22Rv1 (cell line): ENCODE data around the gene SYNJ2.
A peak's percentile ranks its signal among the peaks of the same experiment; 100 is the strongest.

Experiments used
- H3K27ac ChIP-seq: fragments of 450-650 bp; 2 replicates; pipeline ENCODE4 v1.5.1; 2017
- CTCF ChIP-seq: fragments of 450-650 bp; IDR thresholded peaks from 2 replicates; pipeline ENCODE4 v1.5.1; 2017; ENCODE audit warnings: mild to moderate bottlenecking
- ZFX ChIP-seq: fragments of 450-650 bp; IDR thresholded peaks from 2 replicates; pipeline ENCODE4 v1.6.1; 2017; ENCODE audit warnings: antibody characterized with exemption, borderline replicate concordance

Gene SYNJ2

GRCh38 chr6:157951828-157952227, 29.8 kb upstream of the SYNJ2 start:
- TF ChIP-seq CTCF (no peak), ZFX (no peak)
- H3K27ac ChIP-seq = no peak overlapping the region

DNA sequence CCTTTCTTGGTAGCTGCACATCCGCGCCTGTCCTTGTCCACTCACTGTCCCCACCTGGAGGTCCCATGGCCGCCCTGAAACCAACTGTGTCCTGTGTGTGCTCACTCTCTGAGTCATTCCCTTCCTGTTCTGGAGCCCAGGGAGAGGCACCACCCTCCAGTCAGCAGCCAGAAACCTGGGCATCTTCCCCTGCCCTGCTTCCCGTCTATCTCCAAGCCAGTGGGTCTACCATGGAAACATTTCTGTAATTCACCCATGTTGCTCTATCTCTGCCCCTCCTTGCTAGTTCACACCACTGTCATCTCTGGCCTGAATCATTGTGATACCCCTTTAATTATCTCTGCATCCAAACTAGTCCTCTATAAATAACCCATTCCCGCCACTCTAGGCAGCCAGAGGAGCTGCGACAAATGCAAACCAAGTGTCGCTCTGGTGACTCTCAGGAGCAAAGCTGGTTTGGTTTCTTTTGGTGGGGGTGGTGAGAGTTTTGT, 28.8 kb upstream of the SYNJ2 start:
- H3K27ac ChIP-seq = no peak overlapping the region
- TF ChIP-seq CTCF (no peak), ZFX (no peak)

GRCh38 chr6:157953580-157954091, 28.0 kb upstream of the SYNJ2 start:
- TF ChIP-seq ZFX (no peak), CTCF (no peak)
- peak overlapping the region; percentile 30; the same call in 1 of the 2 replicates for H3K27ac ChIP-seq

DNA sequence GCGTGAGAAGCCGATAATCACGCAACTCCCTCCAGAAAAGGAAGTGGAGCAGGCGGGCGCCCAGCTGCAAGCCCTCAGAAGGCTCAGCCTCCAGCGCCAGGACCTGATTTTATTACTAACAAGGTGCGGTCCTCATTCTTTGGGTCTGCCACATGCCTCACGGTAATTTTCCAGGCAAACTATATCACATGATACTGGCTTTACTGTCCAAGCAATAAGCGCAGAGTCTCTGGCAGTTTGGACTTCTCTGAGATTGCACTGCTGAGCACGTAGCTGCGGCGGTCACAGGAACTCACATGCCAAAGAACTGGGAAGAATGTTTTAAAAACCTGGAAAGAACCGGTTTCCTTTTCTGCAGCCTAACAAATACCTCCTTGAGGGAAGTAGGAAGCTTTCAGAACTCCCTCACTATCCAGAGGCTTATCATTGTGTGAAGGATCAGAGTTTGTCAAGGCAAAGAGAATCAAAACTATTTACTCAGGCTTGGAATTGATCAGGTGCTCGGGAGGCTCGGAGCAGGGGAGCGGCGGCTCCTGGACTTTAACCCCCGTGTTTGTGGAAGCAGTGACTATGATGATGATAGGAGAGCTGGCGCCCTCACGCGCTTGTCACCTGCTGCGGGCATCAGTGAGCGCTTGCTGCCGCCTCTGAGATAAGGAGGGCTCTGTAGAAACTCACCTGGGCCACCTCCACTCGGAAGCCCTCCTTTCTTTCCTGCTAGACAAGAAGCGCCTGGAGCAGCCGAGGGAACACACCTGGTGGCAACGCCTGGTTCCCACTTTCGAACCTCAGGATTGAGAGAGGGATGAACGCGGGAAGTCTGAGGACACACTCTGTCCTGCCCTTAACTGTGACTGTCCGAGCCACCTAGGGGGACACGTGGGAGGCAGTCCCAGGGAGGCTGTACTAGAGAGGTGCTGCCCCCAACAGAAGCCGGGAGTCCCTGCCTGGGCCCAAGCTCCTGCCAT, 27.2 kb upstream of the SYNJ2 start:
- H3K27ac ChIP-seq = peak overlapping the region; percentile 30; the same call in 1 of the 2 replicates
- TF ChIP-seq ZFX = no peak
- peak; percentile 61 for TF ChIP-seq CTCF

- no peak overlapping the region for H3K27ac ChIP-seq
- TF ChIP-seq ZFX (no peak), CTCF (no peak)
These were observed 26.0 kb upstream of the SYNJ2 start for GRCh38 chr6:157955675-157956074.

DNA sequence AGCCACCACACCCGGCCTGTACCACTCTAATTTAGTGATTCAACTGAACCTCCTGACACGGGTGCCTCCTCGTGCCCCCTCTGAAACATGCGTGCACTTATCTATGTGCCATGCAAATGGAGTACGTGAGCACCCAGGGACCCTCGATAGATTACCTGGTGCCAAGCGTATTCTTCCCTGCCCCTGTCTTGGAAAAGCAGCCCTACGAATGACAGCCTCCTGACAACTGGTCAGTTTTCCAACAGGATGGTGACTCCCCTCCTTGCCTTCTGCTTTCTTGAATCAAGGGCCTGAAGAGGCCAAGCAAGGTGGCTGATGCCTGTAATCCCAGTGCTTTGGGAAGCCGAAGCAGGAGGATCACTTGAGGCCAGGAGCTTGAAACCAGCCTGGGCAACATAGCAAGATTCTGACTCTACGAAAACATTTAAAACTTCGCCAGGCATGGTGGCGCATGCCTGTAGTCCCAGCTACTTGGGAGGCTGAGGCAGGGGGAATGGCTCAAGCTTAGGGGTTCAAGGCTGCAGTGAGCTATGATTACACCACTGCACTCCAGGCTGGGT, 25.4 kb upstream of the SYNJ2 start:
- TF ChIP-seq CTCF = no peak
- no peak for TF ChIP-seq ZFX
- no peak overlapping the region for H3K27ac ChIP-seq
